A673 (cell line): Measurements from ENCODE around the gene SPATC1L.

ENCODE experiments used
- EZH2 ChIP-seq: fragments of 200-600 bp; sonication (generic); IDR thresholded peaks from 2 replicates; pipeline ENCODE4 v1.6.1; 2017; ENCODE audit warnings: borderline replicate concordance, low read depth, mild to moderate bottlenecking, mixed read lengths, antibody characterized with exemption, low read length; ENCODE audit not compliant: poor library complexity, severe bottlenecking
- TF ChIP-seq, protein P1 (sequence below): fragments of 300-800, 200-600 bp; sonication (generic); conservative IDR thresholded peaks from 2 replicates; pipeline ENCODE4 v1.5.1; 2017; ENCODE audit warnings: low read depth, mild to moderate bottlenecking, antibody characterized with exemption, low read length, moderate library complexity, mixed read lengths

DNA sequence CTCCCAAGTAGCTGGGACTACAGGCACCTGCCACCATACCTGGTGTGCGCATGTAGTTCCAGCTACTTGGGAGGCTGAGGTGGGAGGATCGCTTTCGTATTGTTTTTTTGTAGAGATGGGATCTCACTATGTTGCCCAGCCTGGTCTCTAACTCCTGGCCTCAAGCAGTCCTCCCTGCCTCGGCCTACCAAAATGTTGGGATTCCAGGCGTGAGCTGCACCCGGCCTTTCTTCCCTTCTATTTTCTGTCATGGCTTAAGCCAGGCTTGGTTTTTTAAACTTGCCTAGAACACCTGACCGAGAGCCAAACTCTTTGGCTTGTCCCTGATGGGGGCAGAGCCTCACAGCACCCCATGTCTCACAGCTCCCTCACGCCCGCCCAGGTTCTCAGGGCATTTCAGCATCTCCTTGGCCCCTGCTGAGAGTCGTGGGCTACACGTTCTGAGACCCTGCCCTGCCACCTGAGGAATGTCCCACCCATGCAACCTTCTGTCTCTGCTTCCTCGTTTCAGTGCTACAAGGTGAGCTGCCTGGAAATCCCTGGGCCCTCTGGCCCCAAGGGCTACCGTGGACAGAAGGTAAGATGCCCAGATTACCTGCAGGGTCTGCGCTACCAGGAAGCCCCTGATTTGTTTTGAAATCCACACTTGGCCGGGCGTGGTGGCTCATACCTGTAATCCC lies 70.6 kb downstream of the SPATC1L start:
- TF ChIP-seq, protein P1, sequence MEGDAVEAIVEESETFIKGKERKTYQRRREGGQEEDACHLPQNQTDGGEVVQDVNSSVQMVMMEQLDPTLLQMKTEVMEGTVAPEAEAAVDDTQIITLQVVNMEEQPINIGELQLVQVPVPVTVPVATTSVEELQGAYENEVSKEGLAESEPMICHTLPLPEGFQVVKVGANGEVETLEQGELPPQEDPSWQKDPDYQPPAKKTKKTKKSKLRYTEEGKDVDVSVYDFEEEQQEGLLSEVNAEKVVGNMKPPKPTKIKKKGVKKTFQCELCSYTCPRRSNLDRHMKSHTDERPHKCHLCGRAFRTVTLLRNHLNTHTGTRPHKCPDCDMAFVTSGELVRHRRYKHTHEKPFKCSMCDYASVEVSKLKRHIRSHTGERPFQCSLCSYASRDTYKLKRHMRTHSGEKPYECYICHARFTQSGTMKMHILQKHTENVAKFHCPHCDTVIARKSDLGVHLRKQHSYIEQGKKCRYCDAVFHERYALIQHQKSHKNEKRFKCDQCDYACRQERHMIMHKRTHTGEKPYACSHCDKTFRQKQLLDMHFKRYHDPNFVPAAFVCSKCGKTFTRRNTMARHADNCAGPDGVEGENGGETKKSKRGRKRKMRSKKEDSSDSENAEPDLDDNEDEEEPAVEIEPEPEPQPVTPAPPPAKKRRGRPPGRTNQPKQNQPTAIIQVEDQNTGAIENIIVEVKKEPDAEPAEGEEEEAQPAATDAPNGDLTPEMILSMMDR = no peak
- no peak for TF ChIP-seq EZH2
